CD14-positive monocyte (primary cell): Measurements from ENCODE around the gene TMEM151B. TPM values are rescaled to one million over a fixed set of nuclear protein-coding genes. Genes with fewer than 3 reads are reported as not detected.

Source experiments
- DNase-seq, 3 donors: peaks; one replicate each; pipeline ENCODE4 v3.0.0-alpha.2; 2011 to 2022
- H2AFZ ChIP-seq: 2 replicates; pipeline ENCODE4 v1.6.0; 2012; ENCODE audit warnings: mild to moderate bottlenecking, low read depth, low read length, inconsistent platforms; ENCODE audit not compliant: insufficient read depth, poor library complexity, severe bottlenecking
- H3K27ac ChIP-seq, 2 donors: 1 replicate in 1 of 2; 2 replicates in 1 of 2; pipeline ENCODE4 v1.5.1; 2012 to 2013; ENCODE audit warnings: low read length in 2 of 2, control low read depth in 1 of 2, inconsistent platforms in 1 of 2, low read depth in 1 of 2, mild to moderate bottlenecking in 1 of 2
- H3K27me3 ChIP-seq, 2 donors: one replicate each; pipeline versions ENCODE4 v1.6.0 to v1.6.1; 2011 to 2013; ENCODE audit warnings: low read length in 2 of 2; ENCODE audit not compliant: control insufficient read depth in 2 of 2, insufficient read depth in 2 of 2
- H3K36me3 ChIP-seq, 2 donors: replicated peaks in 1 of 2; 1 replicate in 1 of 2; 2 replicates in 1 of 2; pipeline versions ENCODE4 v1.5.1 to v1.6.1; 2012 to 2013; ENCODE audit warnings: low read length in 2 of 2, control low read depth in 1 of 2, inconsistent platforms in 1 of 2, mild to moderate bottlenecking in 1 of 2; ENCODE audit not compliant: insufficient read depth in 2 of 2, control insufficient read depth in 1 of 2
- H3K4me1 ChIP-seq, 2 donors: 1 replicate in 1 of 2; 2 replicates in 1 of 2; pipeline versions ENCODE4 v1.5.1 to v1.6.1; 2012 to 2013; ENCODE audit warnings: low read length in 2 of 2, control low read depth in 1 of 2, inconsistent platforms in 1 of 2, mild to moderate bottlenecking in 1 of 2, moderate library complexity in 1 of 2; ENCODE audit not compliant: insufficient read depth in 2 of 2, control insufficient read depth in 1 of 2
- H3K4me2 ChIP-seq: replicated peaks from 2 replicates; pipeline ENCODE3; 2012; ENCODE audit warnings: low read length, moderate library complexity, mild to moderate bottlenecking; ENCODE audit not compliant: poor library complexity, severe bottlenecking; ENCODE audit errors: extremely low read depth
- H3K4me3 ChIP-seq, 3 experiments: fragments of 200-600 bp in 1 of 3; sonication (generic) in 1 of 3; replicated peaks in 1 of 3; 1 replicate in 2 of 3; 2 replicates in 1 of 3; pipeline ENCODE4 v1.5.1; 2011 to 2013; ENCODE audit warnings: low read length in 3 of 3, mild to moderate bottlenecking in 3 of 3, control low read depth in 2 of 3, low read depth in 2 of 3, inconsistent platforms in 1 of 3, moderate library complexity in 1 of 3
- H3K79me2 ChIP-seq: 2 replicates; pipeline ENCODE4 v1.6.0; 2012; ENCODE audit warnings: mild to moderate bottlenecking, control low read depth, inconsistent platforms, low read length, moderate library complexity; ENCODE audit not compliant: insufficient read depth
- H3K9ac ChIP-seq: 2 replicates; pipeline ENCODE4 v1.6.0; 2017; ENCODE audit warnings: low read length, mild to moderate bottlenecking; ENCODE audit not compliant: insufficient read depth, poor library complexity, severe bottlenecking
- H3K9me3 ChIP-seq, 2 donors: replicated peaks in 1 of 2; 1 replicate in 1 of 2; 2 replicates in 1 of 2; pipeline versions ENCODE4 v1.5.1 to v1.6.1; 2012 to 2013; ENCODE audit warnings: low read length in 2 of 2, control low read depth in 1 of 2; ENCODE audit not compliant: control insufficient read depth in 1 of 2, insufficient read depth in 1 of 2
- H4K20me1 ChIP-seq: 2 replicates; pipeline ENCODE4 v1.6.0; 2012; ENCODE audit warnings: mild to moderate bottlenecking, low read length, control low read depth, moderate library complexity; ENCODE audit not compliant: insufficient read depth
- H3K27ac Mint-ChIP-seq, 7 donors: one replicate each; pipeline ENCODE4 v1.8.0; 2020; ENCODE audit warnings: mild to moderate bottlenecking in 7 of 7, mixed read lengths in 7 of 7, moderate library complexity in 6 of 7, inconsistent platforms in 2 of 7
- H3K27me3 Mint-ChIP-seq, 3 donors: one replicate each; pipeline ENCODE4 v1.8.0; 2021 to 2022; ENCODE audit warnings: low read depth in 3 of 3, mild to moderate bottlenecking in 3 of 3, mixed read lengths in 3 of 3, moderate library complexity in 3 of 3, inconsistent platforms in 1 of 3
- H3K36me3 Mint-ChIP-seq, 2 donors: one replicate each; pipeline ENCODE4 v1.8.0; 2020; ENCODE audit warnings: mixed read lengths in 2 of 2, inconsistent platforms in 1 of 2, mild to moderate bottlenecking in 1 of 2
- H3K4me1 Mint-ChIP-seq: one replicate; pipeline ENCODE4 v1.8.0; 2020; ENCODE audit warnings: mild to moderate bottlenecking, mixed read lengths
- H3K4me3 Mint-ChIP-seq, 2 donors: one replicate each; pipeline ENCODE4 v1.8.0; 2020; ENCODE audit warnings: mild to moderate bottlenecking in 2 of 2, mixed read lengths in 2 of 2, moderate library complexity in 1 of 2
- H3K9me3 Mint-ChIP-seq, 7 donors: one replicate each; pipeline ENCODE4 v1.8.0; 2020 to 2022; ENCODE audit warnings: mixed read lengths in 7 of 7, mild to moderate bottlenecking in 6 of 7, moderate library complexity in 6 of 7, inconsistent platforms in 2 of 7
- WGBS: methylation state at CpG from one replicate; pipeline ENCODE4 v1.1.5; 2013; ENCODE audit warnings: missing lambda C conversion rate; ENCODE audit not compliant: insufficient coverage; 5-methylcytosine and 5-hydroxymethylcytosine counted together
- intact Hi-C, 2 donors: fragments of 100-400 bp; cut with micrococcal nuclease; formaldehyde crosslinking; loops; one replicate each; pipeline versions ENCODE4 v1.15.0 to v1.15.1; 2023
- polyA plus RNA-seq, 3 donors: library from polyadenylated mRNA; depleted of rRNA in 1 of 3; unstranded in 2 of 3; stranded (reverse) in 1 of 3; fragments of 300-500 nt in 2 of 3; fragments of >200 nt in 1 of 3; fragmentation: Illumina TruSeq in 2 of 3; gene quantifications; 1 replicate in 2 of 3; 2 replicates in 1 of 3; pipeline ENCODE4 v1.2.3, GENCODE V29; 2012 to 2021
- TF ChIP-seq, protein P1 (sequence below): fragments of 200-600 bp; IDR thresholded peaks from one replicate; pipeline ENCODE4 v1.8.0; 2022; ENCODE audit warnings: antibody characterized with exemption, mild to moderate bottlenecking

The TMEM151B gene
- polyA plus RNA-seq, 3 donors: not detected

- no peak overlapping the region for H3K4me3 ChIP-seq
- peaks cover 16 to 24% of the 10 kb centered on the region in 2 donors for H3K4me1 ChIP-seq
- no CpG with 5 or more reads among the region's 1 CpG for WGBS
- Mint-ChIP-seq H3K36me3 (peaks cover 4 to 6% of the 10 kb centered on the region in 2 donors), H3K4me3 (peak overlapping the region; percentile 43 to 85), H3K4me1 (peaks cover 26% of the 10 kb centered on the region), H3K27ac (peak overlapping the region in 2 of 7 donors; percentile 27 to 31), H3K27me3 (peaks cover 48 to 58% (median 58%) of the 10 kb centered on the region in 3 donors), H3K9me3 (peaks cover 0 to 16% (median 7%) of the 10 kb centered on the region in 7 donors)
- H3K27me3 ChIP-seq: peaks cover 41 to 58% of the 10 kb centered on the region in 2 donors
- H3K4me2 ChIP-seq: no peak overlapping the region
- H2AFZ ChIP-seq: no peak overlapping the region
- TF ChIP-seq, protein P1, sequence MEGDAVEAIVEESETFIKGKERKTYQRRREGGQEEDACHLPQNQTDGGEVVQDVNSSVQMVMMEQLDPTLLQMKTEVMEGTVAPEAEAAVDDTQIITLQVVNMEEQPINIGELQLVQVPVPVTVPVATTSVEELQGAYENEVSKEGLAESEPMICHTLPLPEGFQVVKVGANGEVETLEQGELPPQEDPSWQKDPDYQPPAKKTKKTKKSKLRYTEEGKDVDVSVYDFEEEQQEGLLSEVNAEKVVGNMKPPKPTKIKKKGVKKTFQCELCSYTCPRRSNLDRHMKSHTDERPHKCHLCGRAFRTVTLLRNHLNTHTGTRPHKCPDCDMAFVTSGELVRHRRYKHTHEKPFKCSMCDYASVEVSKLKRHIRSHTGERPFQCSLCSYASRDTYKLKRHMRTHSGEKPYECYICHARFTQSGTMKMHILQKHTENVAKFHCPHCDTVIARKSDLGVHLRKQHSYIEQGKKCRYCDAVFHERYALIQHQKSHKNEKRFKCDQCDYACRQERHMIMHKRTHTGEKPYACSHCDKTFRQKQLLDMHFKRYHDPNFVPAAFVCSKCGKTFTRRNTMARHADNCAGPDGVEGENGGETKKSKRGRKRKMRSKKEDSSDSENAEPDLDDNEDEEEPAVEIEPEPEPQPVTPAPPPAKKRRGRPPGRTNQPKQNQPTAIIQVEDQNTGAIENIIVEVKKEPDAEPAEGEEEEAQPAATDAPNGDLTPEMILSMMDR: no peak
- peaks cover 10% of the 10 kb centered on the region for H4K20me1 ChIP-seq
- H3K36me3 ChIP-seq: no peaks in the 10 kb centered on the region
- DNase-seq: peak in 2 of 3 donors; percentile 57 to 68
- peaks cover 0 to 14% of the 10 kb centered on the region in 2 donors for H3K9me3 ChIP-seq
- intact Hi-C loops: loop anchor here (2.0 to 10.0 kb wide), 4 partner anchors 43 to 475 kb away; partner anchors contain the start of genes AARS2 (in 2 of the 2) and CDC5L (in 1 of the 2)
- H3K27ac ChIP-seq: no peak overlapping the region
- H3K79me2 ChIP-seq: peaks cover 10% of the 10 kb centered on the region
- H3K9ac ChIP-seq: no peak overlapping the region
These were observed 901 bp upstream of the TMEM151B start for GRCh38 chr6:44269178-44269920.

GRCh38 chr6:44270526-44271405 is 516 bp downstream of the TMEM151B start:
- peak overlapping the region; percentile 20 for H3K4me2 ChIP-seq
- peaks cover 15 to 21% of the 10 kb centered on the region in 2 donors for H3K4me1 ChIP-seq
- H3K9ac ChIP-seq: no peak overlapping the region
- H3K9me3 ChIP-seq: peaks cover 0 to 14% of the 10 kb centered on the region in 2 donors
- H3K9me3 Mint-ChIP-seq: peaks cover 0 to 20% (median 9%) of the 10 kb centered on the region in 7 donors
- no peak for DNase-seq
- TF ChIP-seq, protein P1: no peak
- H3K27ac ChIP-seq: no peak overlapping the region
- intact Hi-C loops: no loop called here
- no peak overlapping the region for H2AFZ ChIP-seq
- H3K27me3 Mint-ChIP-seq: peaks cover 61 to 72% (median 72%) of the 10 kb centered on the region in 3 donors
- H3K4me3 Mint-ChIP-seq: peak overlapping the region; percentile 34 to 80
- H3K36me3 ChIP-seq: no peaks in the 10 kb centered on the region
- no peak overlapping the region for H3K4me3 ChIP-seq
- H3K4me1 Mint-ChIP-seq: peaks cover 20% of the 10 kb centered on the region
- H3K36me3 Mint-ChIP-seq: peaks cover 4 to 6% of the 10 kb centered on the region in 2 donors
- no peaks in the 10 kb centered on the region for H4K20me1 ChIP-seq
- no peaks in the 10 kb centered on the region for H3K79me2 ChIP-seq
- H3K27me3 ChIP-seq: peaks cover 44 to 72% of the 10 kb centered on the region in 2 donors
- H3K27ac Mint-ChIP-seq: no peak overlapping the region
- WGBS: under 1% methylated on average over 55 of the region's 90 CpGs
